Measurements from ENCODE around the gene UNC13C.

The UNC13C gene

DNA sequence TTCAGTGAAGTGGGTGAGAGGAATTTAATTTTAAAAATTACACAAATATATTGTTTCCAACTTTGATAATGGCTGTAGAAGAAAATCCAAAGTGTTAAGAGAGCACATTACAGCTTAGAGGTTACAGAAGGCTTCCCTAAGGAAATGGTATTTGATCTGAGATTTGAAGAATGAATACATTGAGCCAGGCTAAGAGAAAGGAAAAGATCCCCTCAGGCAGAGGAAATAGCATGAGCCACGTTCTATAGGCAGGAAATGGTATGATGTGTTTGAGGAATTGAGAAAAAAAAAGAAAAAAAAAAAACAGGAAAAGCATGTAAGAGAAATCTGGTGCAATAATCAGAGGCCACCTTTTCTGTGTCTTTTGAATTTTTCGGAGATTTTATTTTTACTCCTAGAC lies 48.6 kb downstream of the UNC13C start:
- DNase-seq: no peak

DNA sequence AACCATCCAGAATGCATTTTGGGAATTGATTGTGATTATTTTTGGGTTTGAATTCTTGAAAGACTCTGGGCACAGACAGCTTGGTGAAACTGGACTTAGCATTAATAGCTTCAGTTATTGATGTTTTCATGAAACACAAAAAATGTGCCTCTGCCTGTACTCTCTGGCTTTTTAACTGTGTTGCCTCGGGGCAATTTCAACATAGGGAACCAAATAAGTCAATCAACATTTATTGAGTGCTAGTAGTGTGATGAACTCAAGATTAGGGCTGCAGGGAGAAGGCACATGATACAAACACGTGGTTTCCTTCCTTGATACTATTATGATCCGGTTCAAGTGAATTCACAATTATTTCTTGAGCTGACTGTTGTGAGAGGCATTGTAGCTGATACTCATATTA lies 50.8 kb downstream of the UNC13C start:
- no peak for DNase-seq

DNA sequence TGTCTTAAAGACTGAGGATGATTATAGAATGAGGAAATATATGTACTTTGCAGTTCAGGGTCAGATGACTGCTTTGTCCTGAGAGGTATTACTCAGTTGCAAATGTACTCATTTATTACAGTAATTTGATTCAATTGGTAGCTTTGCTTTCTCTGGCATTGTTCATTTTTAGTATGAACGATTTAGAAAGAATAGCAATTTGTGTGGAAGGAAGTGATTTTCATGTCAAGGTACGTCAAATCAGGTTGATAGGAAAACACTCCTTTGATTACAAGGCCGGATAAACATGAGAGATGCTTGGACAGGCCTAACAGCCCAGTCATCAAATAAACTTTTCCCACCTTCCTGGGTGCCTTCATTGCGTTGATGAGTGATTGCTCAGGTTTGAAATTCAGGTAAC lies 53.8 kb downstream of the UNC13C start:
- DNase-seq: no peak

DNA sequence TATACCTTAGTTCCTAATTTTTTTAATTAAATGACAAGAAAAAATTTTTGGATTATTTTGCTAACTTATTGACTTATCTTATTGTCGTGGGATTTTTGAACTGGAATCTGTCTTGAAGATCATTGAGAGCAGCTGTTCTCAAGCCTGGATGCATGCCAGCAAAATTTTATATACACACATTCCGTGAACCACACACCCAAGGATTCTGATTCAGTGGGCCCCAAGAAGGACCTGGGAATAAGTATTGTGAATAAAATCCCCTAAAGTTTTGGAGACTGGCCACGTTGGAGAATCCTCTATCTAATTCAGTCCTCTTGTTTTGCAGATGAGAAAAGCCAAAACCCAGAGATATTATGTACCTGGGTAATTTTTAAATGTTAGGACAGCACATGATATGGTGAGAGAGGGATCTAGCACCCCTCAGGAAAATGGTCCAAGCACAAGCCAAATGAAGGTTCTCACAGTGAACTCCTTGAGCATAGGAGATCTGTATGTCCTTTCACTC lies 55.2 kb downstream of the UNC13C start:
- DNase-seq: no peak

DNA sequence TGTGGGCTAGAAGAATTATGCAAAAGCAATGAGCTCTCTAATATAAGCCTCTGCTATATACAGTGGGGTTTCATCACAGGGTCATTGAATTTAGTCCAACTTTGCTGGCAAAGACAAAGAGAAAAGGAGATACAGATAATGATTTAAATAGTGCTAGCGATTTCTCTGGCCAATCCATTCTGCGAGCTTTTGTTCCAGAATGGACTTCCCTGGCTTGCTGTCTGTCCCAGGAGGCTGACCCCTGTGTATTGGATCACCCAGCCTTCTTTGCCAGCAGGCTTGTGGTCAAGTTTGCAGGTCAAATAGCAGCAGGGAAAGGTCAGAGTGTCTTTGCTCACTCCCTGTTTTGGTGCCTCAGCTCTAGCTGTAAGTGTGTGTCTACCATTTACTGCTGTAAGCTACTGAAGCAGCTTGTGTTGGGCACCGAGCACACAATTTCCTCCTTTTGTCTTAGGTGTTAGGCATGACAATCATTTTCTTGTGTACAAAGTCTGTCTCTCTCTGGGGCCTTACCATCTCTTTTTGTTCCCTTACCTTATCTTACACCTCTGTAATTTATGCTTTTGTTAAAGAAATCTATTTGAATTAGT lies 55.7 kb downstream of the UNC13C start:
- no peak for DNase-seq

DNA sequence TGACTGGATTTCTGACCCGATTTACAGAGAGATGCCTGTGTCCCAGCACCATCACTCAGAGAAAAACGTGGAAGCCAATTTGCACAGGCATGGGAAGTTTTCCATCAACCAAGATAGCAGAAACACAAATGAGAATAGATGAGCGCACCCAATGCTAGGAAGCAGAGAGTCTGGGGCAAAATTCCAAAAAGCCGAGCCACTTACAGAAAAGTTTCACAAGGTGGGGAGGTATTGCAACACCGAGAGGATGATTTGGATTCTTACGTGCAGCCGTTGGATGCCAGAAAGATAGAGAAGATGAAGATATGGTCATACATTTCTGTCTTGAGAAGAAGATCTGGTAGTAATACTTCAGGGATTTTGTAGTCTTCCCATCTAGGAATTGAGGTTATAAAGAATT lies 57.4 kb downstream of the UNC13C start:
- DNase-seq: no peak

DNA sequence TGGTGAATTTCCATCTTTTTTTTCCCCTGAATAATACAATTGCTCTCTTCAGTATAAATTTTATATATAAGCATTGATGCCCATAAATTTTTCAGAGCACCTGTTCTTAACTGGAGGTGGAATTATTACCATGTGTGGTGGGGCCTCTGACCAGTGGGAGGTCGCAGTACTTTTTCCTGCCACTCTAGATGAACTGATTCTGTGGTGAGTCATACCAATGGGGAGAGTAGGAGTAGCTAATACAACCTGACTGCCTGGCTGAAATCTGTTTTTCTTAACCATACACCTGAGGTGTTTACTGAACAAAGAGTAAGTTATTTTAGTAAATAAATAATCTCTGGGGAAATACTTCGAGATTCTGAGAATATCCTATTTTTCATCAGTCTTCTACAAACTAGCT lies 67.2 kb downstream of the UNC13C start:
- no peak for DNase-seq

DNA sequence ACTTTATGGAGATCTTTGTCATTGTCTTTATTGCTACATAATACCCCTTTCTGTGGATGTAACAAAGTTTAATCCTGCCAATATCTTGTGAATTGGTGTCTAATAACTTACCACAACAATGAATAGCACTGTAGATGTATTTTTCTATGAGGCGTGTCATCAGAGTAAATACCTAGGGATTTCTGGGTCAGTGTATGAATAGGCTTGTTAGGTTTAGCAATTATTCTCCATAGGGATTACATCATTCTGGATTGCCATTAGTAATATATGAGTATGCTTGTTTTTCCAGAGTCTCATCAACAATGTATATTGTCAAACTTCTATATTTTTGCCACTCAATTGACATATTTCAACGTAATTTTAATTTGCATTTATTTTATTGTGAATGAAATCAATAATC lies 67.9 kb downstream of the UNC13C start:
- DNase-seq: no peak

DNA sequence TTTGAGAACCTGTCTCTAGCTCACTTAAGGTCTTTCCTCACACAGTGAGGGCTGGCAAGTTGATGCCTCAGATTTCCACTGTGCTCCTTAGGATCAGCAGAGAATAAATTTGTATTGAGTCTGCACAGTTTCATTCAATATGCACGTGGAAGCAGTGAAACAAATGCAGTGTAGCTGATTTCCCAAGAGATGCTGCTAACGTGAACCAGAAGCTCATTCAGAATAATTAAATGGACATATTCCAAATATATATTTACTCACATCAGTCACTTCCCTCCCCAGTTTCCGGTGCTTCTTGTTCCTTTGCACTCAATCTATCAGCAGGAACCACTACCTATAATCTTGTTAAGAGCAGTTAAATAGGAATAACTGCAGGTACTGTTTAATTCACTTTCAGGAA lies 86.1 kb downstream of the UNC13C start:
- DNase-seq: no peak

DNA sequence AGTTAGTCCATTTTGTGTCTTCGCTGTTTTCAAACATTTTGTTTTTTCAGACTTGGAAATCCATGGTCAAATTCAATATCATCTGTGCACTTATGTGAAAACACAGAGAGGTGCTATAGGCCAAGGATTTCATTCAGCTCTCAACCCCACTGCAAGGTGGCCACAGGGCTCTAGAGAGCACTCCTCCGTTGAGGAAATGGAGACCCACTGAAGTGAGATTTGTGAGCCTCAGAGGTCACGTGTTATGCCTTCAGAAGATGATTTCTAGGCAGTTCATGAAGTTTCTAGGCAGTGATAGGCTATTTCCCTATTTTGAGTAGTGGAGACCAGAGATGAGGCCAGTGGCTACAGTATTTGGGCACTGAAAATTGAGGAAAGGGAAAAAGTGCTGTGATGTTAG lies 88.2 kb downstream of the UNC13C start:
- no peak for DNase-seq

DNA sequence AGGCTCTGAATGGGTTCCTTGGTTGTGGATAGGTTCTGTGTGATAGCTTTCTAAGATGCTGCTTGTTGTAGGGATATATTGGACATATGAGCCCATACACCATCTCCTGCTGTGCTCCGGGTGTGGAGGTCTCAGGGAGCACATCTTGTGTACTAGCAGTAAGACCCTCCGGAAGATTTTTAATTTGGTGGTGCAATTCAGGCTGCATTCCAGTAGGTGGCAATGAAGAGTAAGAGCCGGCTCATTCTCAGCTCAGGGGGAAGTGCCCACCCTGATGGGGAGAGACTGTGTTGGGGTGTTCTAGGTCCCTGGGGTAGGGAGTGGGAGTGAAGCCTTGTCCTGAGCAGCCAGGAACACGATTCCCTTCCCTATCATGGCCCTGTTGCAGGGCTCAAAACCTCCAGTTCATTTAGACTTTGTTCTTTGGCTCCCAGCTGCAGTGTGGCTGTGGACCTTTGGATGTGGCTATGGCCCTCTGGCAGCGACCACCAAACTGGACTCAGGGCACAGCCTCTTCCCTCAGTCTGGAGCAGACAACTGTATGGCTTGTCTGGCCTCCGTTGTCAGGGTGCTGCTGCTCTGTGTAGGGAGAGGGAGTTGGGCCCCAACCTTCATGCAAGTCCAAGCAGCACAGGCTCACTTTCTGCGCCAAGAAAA lies 104.7 kb downstream of the UNC13C start:
- DNase-seq: no peak

DNA sequence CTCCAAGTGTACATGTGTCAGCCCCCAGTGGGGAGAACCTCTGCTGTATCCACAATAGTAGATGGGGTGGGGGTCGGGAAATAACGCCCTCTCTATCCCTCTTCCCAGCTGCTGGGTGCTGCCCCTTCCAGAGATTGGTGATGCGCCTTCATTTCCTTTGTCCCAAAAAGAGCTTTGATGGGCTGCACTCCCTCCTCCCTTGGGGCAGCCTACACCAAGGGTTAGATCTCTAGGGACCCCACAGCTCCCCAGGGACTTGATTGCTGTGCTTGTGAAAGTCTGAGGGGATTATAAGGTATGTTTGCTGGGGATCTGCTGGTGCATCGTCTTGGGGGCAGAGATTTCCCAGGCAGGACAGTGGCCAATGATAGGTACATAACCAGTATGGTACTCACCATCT lies 105.3 kb downstream of the UNC13C start:
- no peak for DNase-seq

DNA sequence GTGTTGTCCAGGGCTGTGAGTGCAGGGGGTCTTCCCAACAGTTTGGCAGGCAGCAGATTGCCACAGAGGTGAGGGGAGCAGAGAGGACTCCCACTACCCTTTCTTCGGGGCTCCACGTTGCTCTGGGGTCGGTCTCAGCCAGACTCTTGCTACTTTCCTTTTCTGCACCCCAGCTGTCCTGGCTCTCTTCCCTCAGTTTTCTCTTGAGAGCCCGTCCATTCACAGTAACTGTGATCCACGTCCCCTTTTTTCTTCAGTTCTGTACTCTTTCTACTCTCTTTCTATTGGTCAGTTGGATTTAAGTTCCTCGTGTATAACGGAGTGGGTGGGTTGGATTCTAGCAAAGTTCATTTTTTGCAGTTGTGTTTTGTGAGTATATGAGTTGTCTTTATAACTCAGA lies 105.8 kb downstream of the UNC13C start:
- DNase-seq: no peak

DNA sequence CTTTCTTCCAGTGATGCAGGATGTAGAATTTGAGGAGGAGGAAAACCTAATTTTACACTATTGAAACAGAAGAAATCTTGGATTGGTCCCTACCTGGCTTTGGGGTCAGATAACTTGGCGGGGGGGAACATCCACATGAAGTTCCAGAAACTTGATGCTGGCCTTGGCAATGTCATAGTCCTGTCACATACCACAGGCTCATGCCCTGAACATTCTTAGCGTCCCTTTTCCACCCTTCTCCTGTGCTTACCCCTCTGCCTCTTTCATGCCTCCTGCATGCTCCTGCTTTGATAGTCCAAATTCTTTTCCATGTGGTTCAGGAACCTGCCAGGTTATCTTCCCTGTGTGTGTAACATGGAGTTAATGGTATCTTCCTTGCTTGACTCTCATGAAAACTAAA lies 110.6 kb downstream of the UNC13C start:
- no peak for DNase-seq

DNA sequence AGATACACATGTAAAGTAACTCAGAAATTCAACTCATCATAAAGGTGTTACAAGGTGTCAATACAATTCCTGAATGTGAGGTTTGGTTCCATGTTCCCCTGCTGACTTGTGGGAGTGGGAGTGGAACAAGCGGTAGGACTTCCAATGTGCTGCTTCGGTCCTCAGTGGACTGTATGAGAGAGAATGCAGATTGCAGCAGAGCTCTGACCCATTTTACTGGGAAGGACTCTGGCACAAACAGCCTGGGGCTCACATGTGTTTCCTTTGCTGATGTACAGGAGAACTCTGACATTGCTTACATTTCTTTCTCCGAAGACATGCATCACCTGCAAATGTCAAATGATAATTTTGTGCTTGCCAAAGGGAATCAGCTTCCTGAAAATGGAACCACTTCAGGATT lies 111.5 kb downstream of the UNC13C start:
- DNase-seq: no peak

DNA sequence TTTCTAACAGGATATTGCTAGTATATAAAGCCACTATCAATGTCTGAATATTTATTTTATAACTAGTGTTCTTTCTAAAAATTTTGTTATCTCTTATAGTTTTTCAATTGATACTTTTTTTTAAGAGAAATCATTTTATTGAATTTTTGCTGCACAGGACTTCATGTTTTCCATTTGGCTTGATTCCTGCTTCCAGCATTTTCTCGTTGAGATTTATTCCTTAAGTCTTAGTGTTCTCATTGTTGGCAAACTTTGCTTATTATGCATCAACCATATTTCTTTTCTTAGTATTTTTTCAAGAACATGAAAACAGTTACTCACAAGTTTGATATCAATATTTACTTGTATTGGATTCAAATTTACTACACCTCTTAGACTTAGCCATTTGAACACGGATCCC lies 113.4 kb downstream of the UNC13C start:
- no peak for DNase-seq

DNA sequence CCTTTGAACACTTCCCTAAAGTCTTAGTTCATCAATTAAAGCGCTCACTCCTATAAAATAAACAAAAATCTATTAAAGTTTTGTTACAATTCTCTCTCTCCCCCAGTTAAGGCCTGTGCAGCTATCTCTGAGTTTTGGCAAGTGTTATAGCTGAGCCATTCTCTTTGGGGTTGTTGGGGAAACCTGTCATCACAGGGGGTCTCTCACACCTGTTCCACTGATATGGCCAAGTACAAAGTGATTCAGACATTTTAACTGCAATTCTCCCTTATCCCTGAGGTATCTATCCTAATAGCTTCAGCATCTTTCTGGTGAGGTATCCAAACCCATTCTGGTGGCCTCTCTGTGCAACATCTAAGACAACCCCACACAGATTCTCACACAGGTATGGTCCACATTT lies 116.4 kb downstream of the UNC13C start:
- no peak for DNase-seq

DNA sequence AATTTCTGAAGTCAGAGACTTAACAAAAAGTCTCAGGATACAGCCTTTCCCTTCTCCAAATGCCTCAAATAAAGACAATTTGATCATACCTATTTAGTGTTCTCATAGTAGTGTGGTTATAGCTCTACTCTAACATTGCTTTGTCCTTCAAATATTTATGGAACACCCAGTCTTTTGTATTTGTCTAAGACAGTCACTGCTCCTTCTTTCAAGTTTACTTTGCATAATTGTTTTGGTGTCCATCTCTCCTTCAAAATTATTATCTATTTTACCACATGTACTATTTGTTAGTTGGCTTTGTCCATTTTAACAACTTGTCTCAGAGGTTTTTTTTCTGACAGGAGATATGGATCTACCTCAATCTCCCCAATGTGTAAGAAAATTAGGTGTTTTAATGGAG lies 118.8 kb downstream of the UNC13C start:
- DNase-seq: no peak

DNA sequence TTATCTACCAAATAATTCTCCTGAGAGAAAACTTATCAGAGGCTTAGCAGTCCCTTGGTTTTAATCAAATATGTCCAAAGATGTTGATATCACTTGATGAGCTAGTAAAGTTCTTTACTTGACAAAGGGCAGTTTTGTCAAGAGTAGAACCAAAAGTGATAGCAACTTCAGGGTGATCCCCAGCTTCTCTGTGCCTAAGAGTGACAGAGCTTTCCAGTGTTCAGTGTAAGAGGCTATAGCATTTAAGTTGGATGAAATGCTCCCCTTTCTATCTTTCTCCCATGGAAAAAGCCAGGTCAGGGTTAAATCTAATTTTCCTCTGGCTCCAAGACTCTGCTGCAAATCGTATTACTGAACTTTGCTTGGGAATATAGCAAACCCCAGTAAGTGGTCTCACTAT lies 120.8 kb downstream of the UNC13C start:
- no peak for DNase-seq

DNA sequence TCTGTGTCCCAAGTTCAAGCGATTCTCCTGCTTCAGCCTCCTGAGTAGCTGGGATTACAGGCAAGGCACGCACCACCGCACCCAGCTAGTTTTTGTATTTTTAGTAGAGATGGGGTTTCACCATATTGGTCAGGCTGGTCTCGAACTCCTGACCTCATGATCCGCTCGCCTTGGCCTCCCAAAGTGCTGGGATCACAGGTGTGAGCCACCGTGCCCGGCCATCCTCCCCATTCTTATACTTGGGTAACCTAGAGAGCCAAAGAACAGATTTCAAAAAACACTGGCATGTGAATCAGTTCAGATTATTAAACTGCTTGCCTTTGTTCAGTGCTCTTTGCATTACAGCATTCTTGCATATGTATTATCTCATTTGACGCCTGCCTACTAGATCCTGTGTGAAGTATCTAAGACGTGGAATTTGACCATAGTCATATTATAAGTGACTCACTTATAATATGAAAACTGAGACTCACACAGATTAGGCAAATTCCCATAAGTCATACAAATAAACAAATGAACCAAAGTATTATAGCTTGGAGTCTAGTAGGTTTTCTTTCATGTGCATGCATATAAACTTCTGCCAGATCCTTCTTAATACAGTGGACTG lies 123.5 kb downstream of the UNC13C start:
- no peak for DNase-seq

DNA sequence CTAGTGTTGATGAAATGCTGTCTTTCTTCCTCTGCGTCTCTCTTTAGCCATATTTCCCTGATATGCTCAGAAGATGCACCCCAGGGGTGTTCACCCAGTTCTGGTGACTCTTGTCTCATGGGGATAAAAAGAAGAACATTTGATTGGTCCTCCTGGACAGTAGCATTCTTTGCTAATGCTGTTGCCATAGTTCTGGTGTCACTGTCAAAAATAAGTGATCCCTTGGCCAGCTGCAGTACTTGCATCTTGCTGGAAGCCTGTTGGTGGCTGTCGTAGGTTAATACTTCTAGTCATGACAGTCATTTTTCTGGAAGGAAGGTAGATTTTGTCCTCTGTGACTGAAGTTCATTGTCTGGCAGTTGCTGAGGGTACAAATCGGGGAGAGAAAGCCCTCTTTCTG lies 124.5 kb downstream of the UNC13C start:
- no peak for DNase-seq

DNA sequence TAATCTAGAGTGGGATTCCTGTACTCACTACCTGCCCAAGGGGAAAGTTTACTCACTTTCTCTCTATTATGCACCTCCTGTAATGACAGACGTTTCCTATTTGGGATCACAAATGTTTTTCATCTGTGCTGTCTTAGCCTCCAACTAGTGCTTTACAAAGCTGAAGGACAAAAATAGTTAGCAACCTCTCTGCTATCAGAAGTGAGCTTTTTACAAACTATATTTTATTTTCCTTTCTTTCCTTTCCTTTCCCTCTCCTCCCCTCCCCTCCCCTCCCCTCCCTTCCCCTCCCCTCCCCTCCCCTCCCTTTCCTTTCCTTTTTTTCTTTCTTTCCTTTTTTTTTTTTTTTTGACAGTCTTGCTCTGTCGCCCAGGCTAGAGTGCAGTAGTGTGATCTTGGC lies 130.8 kb downstream of the UNC13C start:
- no peak for DNase-seq

DNA sequence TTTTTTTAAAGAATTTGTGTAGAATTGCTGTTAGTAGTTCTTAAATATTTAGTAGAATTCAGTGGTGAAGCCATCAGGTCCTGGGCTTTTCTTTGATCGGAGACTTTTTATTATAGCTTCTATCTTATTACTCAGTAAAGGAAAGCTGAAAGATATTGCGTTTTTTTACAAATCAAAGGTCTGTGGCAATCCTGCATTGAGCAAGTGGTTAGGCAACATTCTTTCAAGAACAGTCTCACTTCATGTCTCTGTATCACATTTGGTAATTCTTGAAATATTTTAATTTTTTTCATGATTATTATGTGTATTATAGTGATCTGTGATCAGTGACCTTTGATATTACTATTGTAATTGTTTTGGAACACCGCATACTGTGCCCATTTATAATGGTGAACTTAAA lies 140.8 kb downstream of the UNC13C start:
- no peak for DNase-seq

DNA sequence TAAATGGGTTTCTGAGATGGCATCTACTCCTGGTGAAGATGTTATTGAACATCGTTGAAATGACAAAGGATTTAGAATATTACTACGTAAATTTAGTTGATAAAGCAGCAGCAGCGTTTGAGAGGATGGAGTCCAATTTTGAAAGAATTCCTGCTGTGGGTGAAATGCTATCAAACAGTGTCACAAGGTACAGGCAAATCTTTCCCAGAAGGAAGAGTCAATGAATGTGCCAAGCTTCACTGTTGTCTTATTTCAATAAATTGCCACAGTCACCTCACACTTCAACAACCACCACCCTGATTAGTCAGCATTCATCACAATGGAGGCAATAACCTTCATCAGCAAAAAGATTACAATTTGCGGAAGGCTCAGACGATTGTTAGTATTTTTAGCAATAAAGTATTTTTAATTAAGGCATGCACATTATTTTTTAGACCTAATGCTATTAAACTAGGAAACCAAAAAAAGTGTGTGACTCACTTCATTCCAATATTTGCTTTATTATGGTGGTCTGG lies 142.8 kb downstream of the UNC13C start:
- no peak for DNase-seq

DNA sequence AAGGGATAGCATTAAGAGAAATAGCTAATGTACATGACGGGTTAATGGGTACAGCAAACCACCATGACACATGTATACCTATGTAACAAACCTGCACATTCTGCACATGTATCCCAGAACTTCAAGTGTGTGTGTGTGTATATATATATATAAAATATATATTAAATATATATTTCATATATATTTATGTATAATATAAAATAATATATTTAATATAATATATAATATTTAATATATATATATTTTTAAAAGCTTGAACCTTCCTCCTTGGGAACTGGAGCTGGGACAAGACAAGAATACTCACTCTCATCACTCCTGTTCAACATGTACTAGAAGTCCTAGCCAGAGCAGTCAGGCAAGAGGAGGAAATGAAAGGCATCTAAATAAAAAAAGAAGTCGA lies 149.3 kb downstream of the UNC13C start:
- DNase-seq: no peak

Measured in NCI-H526 treated with DMSO at 0.1 percent for 48 hours (cell line).